Measurements from ENCODE around the gene NRN1L. TPM values are rescaled to one million over a fixed set of nuclear protein-coding genes. Genes with fewer than 3 reads are reported as not detected.

NRN1L gene
- total and polyA plus RNA-seq, 2 donors from 2014 or later, result 1.1 to 1.2 TPM

DNA sequence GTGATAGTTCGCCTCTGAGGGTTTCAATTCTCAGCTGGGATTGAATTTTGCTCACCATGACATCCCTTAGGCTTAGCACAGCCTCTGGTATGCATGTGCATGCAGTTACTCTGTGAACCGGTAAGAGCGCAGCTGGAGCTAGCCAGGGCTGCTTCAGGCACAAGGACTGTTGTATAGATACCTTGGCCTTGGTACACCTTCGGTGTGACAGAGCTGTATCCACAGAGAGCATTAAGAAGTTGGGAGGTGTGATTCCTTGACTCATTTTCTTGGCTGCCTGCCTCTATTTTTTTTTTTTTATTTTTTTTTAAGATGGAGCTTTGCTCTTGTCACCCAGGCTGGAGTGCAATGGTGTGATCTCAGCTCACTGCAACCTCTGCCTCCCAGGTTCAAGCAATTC, 40.2 kb upstream of the NRN1L start:
- intact Hi-C loops (cut with DNase I), result no loop called here
- H3K4me1 ChIP-seq (ENCODE audit: control insufficient read depth in 2 of 3, insufficient read depth in 2 of 3, low read depth in 1 of 3, low read length in 3 of 3), result peaks cover 14 to 40% (median 38%) of the 10 kb centered on the region in 3 donors
- H3K4me3 ChIP-seq (ENCODE audit: low read length in 3 of 3), result peak overlapping the region in 2 of 3 donors; percentile 12 to 87

DNA sequence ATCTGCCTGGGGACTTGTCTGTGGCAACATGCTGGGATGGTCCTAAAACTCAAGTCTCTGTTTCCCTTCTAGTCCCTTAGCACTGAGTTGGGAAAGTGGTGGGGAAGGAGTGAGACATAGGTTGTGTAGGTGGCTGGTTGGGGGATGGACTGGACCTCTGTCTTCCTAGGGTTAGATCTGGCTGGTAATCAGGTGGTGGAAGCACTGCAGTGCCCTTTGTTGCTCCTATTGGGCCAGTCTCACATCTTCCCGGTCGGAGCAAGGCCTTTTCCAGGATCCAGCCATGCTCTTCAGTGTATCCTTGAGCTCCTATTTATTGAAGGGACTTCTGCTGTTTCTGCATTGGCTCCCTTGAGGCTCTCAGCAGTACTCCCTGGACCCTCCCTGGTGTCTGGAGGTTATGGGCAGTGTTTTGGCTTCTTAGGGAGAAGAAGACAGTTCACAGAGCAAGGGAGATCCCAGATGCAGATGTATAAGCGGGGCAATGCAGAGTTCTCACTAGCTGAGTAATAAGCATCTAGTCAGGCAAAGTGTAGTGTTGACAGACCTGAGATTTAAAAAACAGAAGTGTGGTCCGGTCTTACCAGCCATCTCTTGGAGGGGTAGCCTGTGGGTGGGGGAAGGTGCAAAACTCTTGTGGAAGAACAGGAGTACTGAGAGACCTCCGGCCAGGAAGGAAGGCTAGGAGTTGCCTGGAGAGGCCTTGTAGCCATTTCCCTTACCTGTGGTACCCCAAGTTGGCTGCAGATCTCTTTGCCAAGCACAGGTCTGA, 39.2 kb upstream of the NRN1L start:
- Histone ChIP-seq H3K27ac (ENCODE audit: low read depth in 2 of 2, low read length in 2 of 2) (peak overlapping the region; percentile 91 to 98), H3K4me3 (ENCODE audit: low read length in 3 of 3) (peak overlapping the region; percentile 71 to 83 (median 79)), H3K9me3 (ENCODE audit: control insufficient read depth in 2 of 3, insufficient read depth in 1 of 3, low read length in 3 of 3) (no peaks in the 10 kb centered on the region), H3K4me1 (ENCODE audit: control insufficient read depth in 2 of 3, insufficient read depth in 2 of 3, low read depth in 1 of 3, low read length in 3 of 3) (peaks cover 14 to 40% (median 38%) of the 10 kb centered on the region in 3 donors), H3K36me3 (ENCODE audit: control insufficient read depth in 2 of 3, insufficient read depth in 3 of 3, low read length in 3 of 3) (no peaks in the 10 kb centered on the region), H3K9ac (ENCODE audit: low read length in 3 of 3) (peak overlapping the region; percentile 59 to 88 (median 74)), H3K27me3 (ENCODE audit: control insufficient read depth, insufficient read depth, low read length) (no peaks in the 10 kb centered on the region)
- no peak for FAIRE-seq
- TF ChIP-seq, protein P1, sequence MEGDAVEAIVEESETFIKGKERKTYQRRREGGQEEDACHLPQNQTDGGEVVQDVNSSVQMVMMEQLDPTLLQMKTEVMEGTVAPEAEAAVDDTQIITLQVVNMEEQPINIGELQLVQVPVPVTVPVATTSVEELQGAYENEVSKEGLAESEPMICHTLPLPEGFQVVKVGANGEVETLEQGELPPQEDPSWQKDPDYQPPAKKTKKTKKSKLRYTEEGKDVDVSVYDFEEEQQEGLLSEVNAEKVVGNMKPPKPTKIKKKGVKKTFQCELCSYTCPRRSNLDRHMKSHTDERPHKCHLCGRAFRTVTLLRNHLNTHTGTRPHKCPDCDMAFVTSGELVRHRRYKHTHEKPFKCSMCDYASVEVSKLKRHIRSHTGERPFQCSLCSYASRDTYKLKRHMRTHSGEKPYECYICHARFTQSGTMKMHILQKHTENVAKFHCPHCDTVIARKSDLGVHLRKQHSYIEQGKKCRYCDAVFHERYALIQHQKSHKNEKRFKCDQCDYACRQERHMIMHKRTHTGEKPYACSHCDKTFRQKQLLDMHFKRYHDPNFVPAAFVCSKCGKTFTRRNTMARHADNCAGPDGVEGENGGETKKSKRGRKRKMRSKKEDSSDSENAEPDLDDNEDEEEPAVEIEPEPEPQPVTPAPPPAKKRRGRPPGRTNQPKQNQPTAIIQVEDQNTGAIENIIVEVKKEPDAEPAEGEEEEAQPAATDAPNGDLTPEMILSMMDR (IDR thresholded peaks at IDR 0.05; ENCODE audit: borderline replicate concordance, extremely low read depth, insufficient read depth), result no peak
- peak in 1 of 5 donors; percentile 55 for DNase-seq
- intact Hi-C loops (cut with DNase I), result no loop called here

More for the DNA sequence above, 40.2 kb upstream of the NRN1L start:
- peak overlapping the region; percentile 4 to 53 (median 48) for H3K9ac ChIP-seq (ENCODE audit: low read length in 3 of 3)
- DNase-seq (no peak), FAIRE-seq (no peak)
- H3K27ac ChIP-seq (ENCODE audit: low read depth in 2 of 2, low read length in 2 of 2), result peak overlapping the region in 1 of 2 donors; percentile 3
- H3K36me3 ChIP-seq (ENCODE audit: control insufficient read depth in 2 of 3, insufficient read depth in 3 of 3, low read length in 3 of 3), result no peaks in the 10 kb centered on the region
- no peaks in the 10 kb centered on the region for H3K9me3 ChIP-seq (ENCODE audit: control insufficient read depth in 2 of 3, insufficient read depth in 1 of 3, low read length in 3 of 3)
- TF ChIP-seq, protein P1 (IDR thresholded peaks at IDR 0.05; ENCODE audit: borderline replicate concordance, extremely low read depth, insufficient read depth), result no peak
- H3K27me3 ChIP-seq (ENCODE audit: control insufficient read depth, insufficient read depth, low read length), result no peaks in the 10 kb centered on the region

DNA sequence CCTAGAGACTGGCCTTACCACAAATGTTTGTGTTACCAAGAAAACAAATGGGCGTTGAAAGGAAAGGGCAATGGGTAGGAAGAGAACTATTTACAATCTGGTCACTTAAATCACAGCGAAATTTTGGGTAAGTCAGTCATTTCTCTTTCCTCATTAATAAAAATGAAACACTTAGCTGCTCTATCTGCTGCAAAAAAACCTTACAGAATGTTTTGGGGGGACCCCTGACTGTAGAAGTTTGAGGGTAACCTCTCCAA, 38.7 kb upstream of the NRN1L start:
- H3K4me1 ChIP-seq (ENCODE audit: control insufficient read depth in 2 of 3, insufficient read depth in 2 of 3, low read depth in 1 of 3, low read length in 3 of 3), result peaks cover 14 to 40% (median 38%) of the 10 kb centered on the region in 3 donors
- no peaks in the 10 kb centered on the region for H3K36me3 ChIP-seq (ENCODE audit: control insufficient read depth in 2 of 3, insufficient read depth in 3 of 3, low read length in 3 of 3)
- DNase-seq (no peak), FAIRE-seq (no peak)
- H3K27me3 ChIP-seq (ENCODE audit: control insufficient read depth, insufficient read depth, low read length), result no peaks in the 10 kb centered on the region
- no peaks in the 10 kb centered on the region for H3K9me3 ChIP-seq (ENCODE audit: control insufficient read depth in 2 of 3, insufficient read depth in 1 of 3, low read length in 3 of 3)
- TF ChIP-seq, protein P1 (IDR thresholded peaks at IDR 0.05; ENCODE audit: borderline replicate concordance, extremely low read depth, insufficient read depth), result no peak
- peak overlapping the region; percentile 91 to 98 for H3K27ac ChIP-seq (ENCODE audit: low read depth in 2 of 2, low read length in 2 of 2)
- intact Hi-C loops (cut with DNase I), result no loop called here
- H3K9ac ChIP-seq (ENCODE audit: low read length in 3 of 3), result peak overlapping the region; percentile 59 to 88 (median 74)
- H3K4me3 ChIP-seq (ENCODE audit: low read length in 3 of 3), result peak overlapping the region; percentile 71 to 83 (median 79)

Measured in kidney (tissue), 14 donors.